MM.1S (cell line): ENCODE results near the gene THRSP.

Experiments
- CTCF ChIP-seq: fragments of 300-600 bp; sonication (generic); IDR thresholded peaks from 2 replicates; pipeline ENCODE4 v1.5.1; 2016; ENCODE audit warnings: antibody characterized with exemption, low read length, mixed read lengths
- EZH2 ChIP-seq: fragments of 300-600 bp; sonication (generic); optimal IDR thresholded peaks from 2 replicates; pipeline ENCODE3; 2017; ENCODE audit warnings: low read depth, mild to moderate bottlenecking, antibody characterized with exemption, low read length, mixed read lengths
- EZH2phosphoT487 ChIP-seq: fragments of 300-600 bp; sonication (generic); IDR thresholded peaks from 2 replicates; pipeline ENCODE4 v1.6.1; 2018; ENCODE audit warnings: antibody characterized with exemption, low read length

GRCh38 chr11:78100676-78101472 lies 37.2 kb downstream of the THRSP start:
- TF ChIP-seq EZH2phosphoT487: no peak
- no peak for TF ChIP-seq CTCF
- TF ChIP-seq EZH2: no peak
